Esophagus muscularis mucosa (tissue), 4 donors: ENCODE results near the gene HRAS. TPM values are rescaled to one million over a fixed set of nuclear protein-coding genes. Genes with fewer than 3 reads are reported as not detected.

Source experiments
- DNase-seq: peaks from one replicate; pipeline ENCODE4 v3.0.0-alpha.2; 2017; ENCODE audit errors: extremely low spot score
- H3K27ac ChIP-seq, 4 donors: fragments of 200-600 bp; sonication (generic); replicated peaks in 1 of 4; 1 replicate in 3 of 4; 2 replicates in 1 of 4; pipeline ENCODE4 v1.5.1; 2016 to 2019; ENCODE audit warnings: mild to moderate bottlenecking in 1 of 4
- H3K27me3 ChIP-seq, 4 donors: fragments of 200-600 bp; sonication (generic); one replicate each; pipeline versions ENCODE4 v1.5.1 to v1.6.0; 2016 to 2019
- H3K36me3 ChIP-seq, 4 donors: fragments of 200-600 bp; sonication (generic); one replicate each; pipeline ENCODE4 v1.5.1; 2016 to 2019
- H3K4me1 ChIP-seq, 4 donors: fragments of 200-600 bp; sonication (generic); one replicate each; pipeline ENCODE4 v1.5.1; 2016 to 2019
- H3K4me3 ChIP-seq, 4 donors: fragments of 200-600 bp; sonication (generic); 1 replicate in 2 of 4; 2 replicates in 2 of 4; pipeline ENCODE4 v1.5.1; 2016 to 2019; ENCODE audit warnings: mild to moderate bottlenecking in 4 of 4, moderate library complexity in 1 of 4
- H3K9me3 ChIP-seq, 4 donors: fragments of 200-600 bp; sonication (generic); 1 replicate in 3 of 4; 2 replicates in 1 of 4; pipeline ENCODE4 v1.5.1; 2016 to 2019
- CTCF ChIP-seq, 3 experiments: fragments of 200-600 bp in 2 of 3; fragments of 450-650 bp in 1 of 3; sonication (generic) in 2 of 3; IDR thresholded peaks; one replicate each; pipeline ENCODE4 v1.5.1; 2017 to 2019; ENCODE audit warnings: antibody characterized with exemption in 3 of 3, mild to moderate bottlenecking in 2 of 3, moderate library complexity in 1 of 3
- EP300 ChIP-seq: sonication (generic); formaldehyde crosslinking; IDR thresholded peaks from one replicate; pipeline ENCODE4 v1.6.1; 2017; ENCODE audit warnings: antibody characterized with exemption
- POLR2A ChIP-seq: fragments of 450-650 bp; IDR thresholded peaks from one replicate; pipeline ENCODE4 v1.6.1; 2017; ENCODE audit warnings: antibody characterized with exemption, moderate library complexity, mild to moderate bottlenecking, low read depth
- POLR2AphosphoS5 ChIP-seq, 2 donors: sonication (generic); formaldehyde crosslinking; IDR thresholded peaks; one replicate each; pipeline ENCODE4 v1.6.1; 2017; ENCODE audit warnings: antibody characterized with exemption in 2 of 2
- WGBS: methylation state at CpG from one replicate; pipeline ENCODE4 v1.1.5; 2018; 5-methylcytosine and 5-hydroxymethylcytosine counted together
- intact Hi-C: fragments of 100-400 bp; cut with DNase I; formaldehyde crosslinking; loops from one replicate; pipeline ENCODE4 v1.15.1; 2023
- small RNA-seq, 3 donors: library from RNA; depleted of rRNA; stranded (forward); fragments of <200 nt; gene quantifications; one replicate each; pipeline ENCODE3, GENCODE V24; 2016
- total RNA-seq, 4 donors: library from RNA; depleted of rRNA; stranded (reverse); fragments of >200 nt; gene quantifications; one replicate each; pipeline versions ENCODE4 v1.1.0 to v1.2.1, GENCODE V29; 2016

HRAS gene
- total RNA-seq, 4 donors from 2014 or later = 45.7 to 85.2 (median 61.7) TPM

DNA sequence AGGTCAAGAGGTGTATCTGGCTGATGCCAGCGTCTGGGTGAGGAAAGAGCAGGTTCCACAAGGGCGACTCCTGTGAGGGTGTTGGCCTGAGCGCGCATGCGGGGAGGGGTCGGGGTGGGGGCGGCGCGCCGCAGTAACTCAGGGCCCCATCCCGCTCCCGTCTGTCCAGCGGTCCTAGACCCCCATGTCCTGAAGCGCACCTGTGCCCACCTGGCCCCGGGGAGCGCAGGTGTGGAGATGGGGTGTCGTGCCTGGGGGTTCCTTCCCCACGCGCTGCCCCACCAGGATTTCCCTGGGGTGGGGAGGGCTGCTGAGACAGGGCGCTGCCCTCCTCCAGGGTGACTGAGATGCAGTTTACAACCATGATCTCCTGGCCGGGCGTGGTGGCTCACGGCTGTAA, 49.2 kb downstream of the HRAS start:
- DNase-seq = no peak
- TF ChIP-seq EP300 (no peak), POLR2A (no peak), POLR2AphosphoS5 (IDR thresholded peaks at IDR 0.05) (no peak), CTCF (IDR thresholded peaks at IDR 0.05) (no peak)
- intact Hi-C loops = no loop called here
- H3K4me3 ChIP-seq = no peak overlapping the region
- H3K27ac ChIP-seq = no peak overlapping the region
- peaks cover 5 to 46% (median 44%) of the 10 kb centered on the region in 4 donors for H3K36me3 ChIP-seq
- 95% methylated on average over 23 of the region's 23 CpGs for WGBS
- H3K9me3 ChIP-seq = no peaks in the 10 kb centered on the region
- no peaks in the 10 kb centered on the region for H3K27me3 ChIP-seq
- H3K4me1 ChIP-seq = no peaks in the 10 kb centered on the region

- DNase-seq = no peak
- Histone ChIP-seq H3K27ac (no peak overlapping the region), H3K27me3 (no peaks in the 10 kb centered on the region), H3K4me1 (no peaks in the 10 kb centered on the region), H3K4me3 (no peak overlapping the region), H3K9me3 (no peaks in the 10 kb centered on the region), H3K36me3 (peaks cover 1 to 36% (median 33%) of the 10 kb centered on the region in 4 donors)
- TF ChIP-seq POLR2A (no peak), POLR2AphosphoS5 (IDR thresholded peaks at IDR 0.05) (no peak), CTCF (IDR thresholded peaks at IDR 0.05) (no peak), EP300 (no peak)
- WGBS = 95% methylated on average over 38 of the region's 38 CpGs
- intact Hi-C loops = no loop called here
Measured at GRCh38 chr11:484616-485015, 50.8 kb downstream of the HRAS start.

Small RNAs within 50 kb of the gene (small RNA-seq; reads per million reads assigned to genes)
- gene MIR210 = 16.7 to 22.3 (median 21.1) reads per million in 3 donors

Other genes starting within 250 kb of the HRAS start
- 10 to 100 TPM; 13.3 to 23.7 (median 18.8) TPM for gene PGGHG, start 246.4 kb downstream of the HRAS start, total RNA-seq
- not detected for gene IFITM5, start 236.1 kb downstream of the HRAS start, total RNA-seq
- 100 to 1,000 TPM in 3 of 4 donors, 10 to 100 TPM in 1; 92.2 to 235 (median 194) TPM for gene IFITM2, start 227.8 kb downstream of the HRAS start, total RNA-seq
- 100 to 1,000 TPM in 3 of 4 donors, 10 to 100 TPM in 1; 60.6 to 197 (median 171) TPM for gene IFITM1, start 221.5 kb downstream of the HRAS start, total RNA-seq
- 100 to 1,000 TPM; 290 to 513 (median 410) TPM for gene IFITM3, start 214.7 kb downstream of the HRAS start, total RNA-seq
- 10 to 100 TPM in 1 of 4 donors, 1 to 10 TPM in 3; 2.5 to 12.0 (median 5.7) TPM for gene B4GALNT4, start 166.1 kb downstream of the HRAS start, total RNA-seq
- gene PKP3, start 141.4 kb downstream of the HRAS start, total RNA-seq = 1 to 10 TPM in 1 of 4 donors, under 1 TPM in 3; 0.17 to 1.1 (median 0.51) TPM
- gene SIGIRR, start 120.6 kb downstream of the HRAS start, total RNA-seq = 10 to 100 TPM; 45.7 to 72.9 (median 50.5) TPM
- under 1 TPM in 3 of 4 donors, not detected in 1; 0.11 to 0.42 (median 0.32) TPM for gene ANO9, start 93.6 kb downstream of the HRAS start, total RNA-seq
- 10 to 100 TPM; 23.9 to 58.3 (median 30.2) TPM for gene PTDSS2, start 85.3 kb downstream of the HRAS start, total RNA-seq
- 100 to 1,000 TPM; 280 to 367 (median 334) TPM for gene RNH1, start 28.3 kb downstream of the HRAS start, total RNA-seq
- gene LRRC56, start 2.0 kb upstream of the HRAS start, total RNA-seq = under 1 TPM in 2 of 4 donors, not detected in 2; 0.19 to 0.33 TPM
- 1 to 10 TPM in 3 of 4 donors, under 1 TPM in 1; 0.52 to 3.1 (median 1.7) TPM for gene LMNTD2, start 25.2 kb upstream of the HRAS start, total RNA-seq
- gene RASSF7, start 25.4 kb upstream of the HRAS start, total RNA-seq = 10 to 100 TPM in 3 of 4 donors, 1 to 10 TPM in 1; 2.9 to 24.4 (median 13.7) TPM
- gene PHRF1, start 40.9 kb upstream of the HRAS start, total RNA-seq = 10 to 100 TPM; 24.5 to 38.2 (median 28.7) TPM
- gene IRF7, start 80.4 kb upstream of the HRAS start, total RNA-seq = 10 to 100 TPM; 11.3 to 39.6 (median 14.2) TPM
- 1 to 10 TPM in 1 of 4 donors, not detected in 3; 1.3 TPM for gene CDHR5, start 89.4 kb upstream of the HRAS start, total RNA-seq
- gene SCT, start 91.6 kb upstream of the HRAS start, total RNA-seq = not detected
- gene DRD4, start 101.7 kb upstream of the HRAS start, total RNA-seq = 1 to 10 TPM in 1 of 4 donors, under 1 TPM in 2, not detected in 1; 0.26 to 1.1 (median 0.42) TPM
- gene DEAF1, start 159.6 kb upstream of the HRAS start, total RNA-seq = 10 to 100 TPM; 24.9 to 57.1 (median 39.4) TPM
- 10 to 100 TPM; 27.4 to 55.2 (median 39.6) TPM for gene TMEM80, start 160.2 kb upstream of the HRAS start, total RNA-seq
- gene EPS8L2, start 170.7 kb upstream of the HRAS start, total RNA-seq = 10 to 100 TPM in 3 of 4 donors, 1 to 10 TPM in 1; 5.6 to 31.6 (median 24.9) TPM
- 100 to 1,000 TPM; 168 to 231 (median 186) TPM for gene TALDO1, start 211.9 kb upstream of the HRAS start, total RNA-seq
- 10 to 100 TPM; 24.0 to 37.7 (median 28.9) TPM for gene GATD1, start 241.9 kb upstream of the HRAS start, total RNA-seq